Parathyroid adenoma (tissue), 2 donors: Measurements from ENCODE around the gene ZDHHC14.
"Not testable (repeated sequence)": the region's sequence is repeated elsewhere in the genome, so short reads cannot be mapped to it uniquely, and the experiment has no call there.

Experiments
- H2AFZ ChIP-seq: fragments of 300-600 bp; sonication (generic); one replicate; pipeline ENCODE4 v1.7.0; 2017; ENCODE audit warnings: antibody characterized with exemption, mild to moderate bottlenecking
- H3K27ac ChIP-seq: fragments of 300-600 bp; sonication (generic); one replicate; pipeline ENCODE4 v1.7.0; 2017
- H3K27me3 ChIP-seq: fragments of 300-600 bp; sonication (generic); one replicate; pipeline ENCODE4 v1.7.0; 2017; ENCODE audit warnings: low read length; ENCODE audit not compliant: control insufficient read depth, insufficient read depth
- H3K36me3 ChIP-seq: fragments of 300-600 bp; sonication (generic); one replicate; pipeline ENCODE4 v1.7.0; 2017; ENCODE audit warnings: low read length; ENCODE audit not compliant: control insufficient read depth, insufficient read depth
- H3K4me1 ChIP-seq: fragments of 300-600 bp; sonication (generic); one replicate; pipeline ENCODE4 v1.7.0; 2017; ENCODE audit warnings: control low read depth
- H3K4me2 ChIP-seq: fragments of 300-600 bp; sonication (generic); one replicate; pipeline ENCODE4 v1.7.0; 2017; ENCODE audit warnings: low read length
- H3K4me3 ChIP-seq: fragments of 300-600 bp; sonication (generic); one replicate; pipeline ENCODE4 v1.7.0; 2017; ENCODE audit warnings: low read depth, low read length
- H3K79me2 ChIP-seq: fragments of 300-600 bp; sonication (generic); one replicate; pipeline ENCODE4 v1.7.0; 2017; ENCODE audit warnings: control low read depth
- H3K9ac ChIP-seq: fragments of 300-600 bp; sonication (generic); one replicate; pipeline ENCODE4 v1.7.0; 2017; ENCODE audit warnings: mild to moderate bottlenecking
- H3K9me3 ChIP-seq: fragments of 300-600 bp; sonication (generic); one replicate; pipeline ENCODE4 v1.7.0; 2017; ENCODE audit warnings: low read length; ENCODE audit not compliant: control insufficient read depth
- CTCF ChIP-seq: fragments of 300-600 bp; sonication (generic); IDR thresholded peaks from one replicate; pipeline ENCODE4 v1.7.0; 2017; ENCODE audit warnings: antibody characterized with exemption, mild to moderate bottlenecking
- donor health status: primary hyperparathyroidism.

ZDHHC14 gene

GRCh38 chr6:157459327-157459726, 78.3 kb downstream of the ZDHHC14 start:
- Histone ChIP-seq H3K4me3 (no peak overlapping the region), H3K36me3 (no peaks in the 10 kb centered on the region), H3K9me3 (no peaks in the 10 kb centered on the region), H3K27me3 (no peaks in the 10 kb centered on the region), H2AFZ (no peak overlapping the region), H3K4me1 (peaks cover 10% of the 10 kb centered on the region), H3K79me2 (peaks cover 9% of the 10 kb centered on the region), H3K4me2 (no peak overlapping the region), H3K27ac (no peak overlapping the region), H3K9ac (no peak overlapping the region)
- no peak for TF ChIP-seq CTCF

GRCh38 chr6:157460182-157460999, 79.4 kb downstream of the ZDHHC14 start:
- Histone ChIP-seq H3K79me2 (peaks cover 12% of the 10 kb centered on the region), H3K27me3 (no peaks in the 10 kb centered on the region), H2AFZ (no peak overlapping the region), H3K4me3 (no peak overlapping the region), H3K4me1 (peaks cover 13% of the 10 kb centered on the region), H3K36me3 (no peaks in the 10 kb centered on the region), H3K27ac (no peak overlapping the region), H3K4me2 (no peak overlapping the region), H3K9me3 (no peaks in the 10 kb centered on the region), H3K9ac (no peak overlapping the region)
- TF ChIP-seq CTCF: no peak

DNA sequence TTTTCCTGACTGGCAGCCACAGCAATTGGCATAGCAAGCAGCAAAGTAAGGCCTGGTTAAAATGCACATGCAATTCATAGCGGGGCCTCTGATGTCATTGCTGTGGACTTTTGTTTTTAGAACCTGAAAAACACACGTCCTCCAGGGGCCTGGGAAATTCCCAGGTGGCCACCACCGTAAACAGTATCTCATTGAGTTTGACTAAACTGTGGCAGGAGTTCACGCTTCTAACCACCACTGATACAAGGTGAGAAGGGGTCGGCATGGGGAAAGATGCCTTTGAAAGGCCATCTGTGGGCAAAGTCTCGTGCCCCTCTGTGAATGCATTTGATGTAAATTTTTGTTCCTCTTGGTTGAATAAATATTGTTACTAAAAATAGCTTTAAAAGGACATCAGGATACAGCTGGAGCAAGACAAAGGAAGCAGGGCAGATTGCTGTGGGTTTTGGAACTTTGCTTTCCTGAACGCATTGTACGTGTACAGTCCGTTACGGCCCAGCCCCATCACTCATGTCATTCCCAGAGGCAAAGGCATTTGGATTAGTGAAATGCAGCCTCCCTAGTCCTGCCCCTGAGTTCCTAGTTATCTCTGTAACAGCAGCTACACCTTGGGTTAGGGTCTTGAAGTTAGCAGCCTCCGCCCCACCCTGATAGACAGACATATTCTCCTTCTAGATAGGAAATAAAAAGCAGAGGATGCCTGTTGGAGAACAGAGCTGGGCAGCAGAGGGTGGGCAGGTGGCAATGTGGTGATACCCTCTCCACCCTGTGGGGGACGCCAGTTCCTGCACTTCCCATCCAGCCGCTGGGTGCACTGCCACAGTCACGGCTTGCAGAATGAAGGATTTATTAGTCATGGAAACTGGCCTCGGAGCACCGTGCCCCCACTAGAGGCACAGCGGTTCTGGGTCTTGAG, 80.3 kb downstream of the ZDHHC14 start:
- H3K4me1 ChIP-seq: peaks cover 18% of the 10 kb centered on the region
- H3K4me2 ChIP-seq: no peak overlapping the region
- H2AFZ ChIP-seq: no peak overlapping the region
- no peak overlapping the region for H3K4me3 ChIP-seq
- H3K27me3 ChIP-seq: no peaks in the 10 kb centered on the region
- H3K27ac ChIP-seq: no peak overlapping the region
- H3K9ac ChIP-seq: no peak overlapping the region
- H3K36me3 ChIP-seq: no peaks in the 10 kb centered on the region
- H3K79me2 ChIP-seq: peaks cover 16% of the 10 kb centered on the region
- TF ChIP-seq CTCF: no peak
- no peaks in the 10 kb centered on the region for H3K9me3 ChIP-seq

DNA sequence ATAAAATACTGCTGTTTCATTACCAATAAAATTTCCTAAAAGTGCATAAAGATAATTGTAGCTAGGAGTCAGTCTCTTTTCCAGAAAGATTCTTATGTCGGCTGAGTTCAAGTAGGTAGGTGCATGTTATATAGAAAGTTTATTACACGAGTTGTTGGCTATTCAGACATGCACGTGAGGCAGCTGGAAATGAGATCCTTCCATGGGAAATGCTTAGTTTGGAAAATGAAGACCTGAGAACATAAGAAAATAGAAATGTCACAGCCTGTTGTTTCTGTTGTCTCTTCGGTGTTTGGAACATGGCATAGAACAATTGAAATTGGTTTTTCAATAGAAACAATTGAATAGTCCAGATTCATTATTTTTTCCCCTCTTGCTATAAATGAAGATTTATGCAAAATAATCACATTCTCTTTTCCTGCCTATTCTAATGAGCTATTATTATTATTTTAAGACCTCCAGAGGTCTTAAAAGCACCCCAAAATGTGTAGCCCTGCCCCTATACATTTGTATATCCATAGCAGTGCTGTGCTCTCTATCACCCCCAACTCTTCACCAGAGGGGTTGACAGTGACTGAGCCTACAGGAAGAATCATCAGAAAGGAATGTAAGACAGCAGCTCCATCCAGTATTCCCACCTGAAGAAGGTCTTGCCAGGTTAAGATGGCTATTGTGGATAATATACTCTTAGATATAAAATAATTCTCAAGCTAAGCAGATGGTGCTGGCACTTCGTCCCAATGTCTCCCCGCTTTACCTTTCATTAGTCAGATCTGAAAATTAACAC, 82.2 kb downstream of the ZDHHC14 start:
- Histone ChIP-seq H3K4me2 (no peak overlapping the region), H3K9ac (no peak overlapping the region), H2AFZ (no peak overlapping the region), H3K27ac (no peak overlapping the region), H3K9me3 (no peaks in the 10 kb centered on the region), H3K4me3 (no peak overlapping the region), H3K27me3 (no peaks in the 10 kb centered on the region), H3K4me1 (peaks cover 17% of the 10 kb centered on the region), H3K36me3 (no peaks in the 10 kb centered on the region), H3K79me2 (peaks cover 15% of the 10 kb centered on the region)
- no peak for TF ChIP-seq CTCF

GRCh38 chr6:157463743-157464135, 82.7 kb downstream of the ZDHHC14 start:
- not testable (repeated sequence) for H3K27me3 ChIP-seq, H3K9me3 ChIP-seq, H3K27ac ChIP-seq, H3K36me3 ChIP-seq, H3K9ac ChIP-seq, H3K4me2 ChIP-seq, H3K4me3 ChIP-seq, H2AFZ ChIP-seq
- Histone ChIP-seq H3K79me2 (peaks cover 21% of the 10 kb centered on the region), H3K4me1 (peaks cover 22% of the 10 kb centered on the region)
